Measurements from ENCODE around the gene USP7.
A peak's percentile ranks its signal among the peaks of the same experiment; 100 is the strongest.

DNA sequence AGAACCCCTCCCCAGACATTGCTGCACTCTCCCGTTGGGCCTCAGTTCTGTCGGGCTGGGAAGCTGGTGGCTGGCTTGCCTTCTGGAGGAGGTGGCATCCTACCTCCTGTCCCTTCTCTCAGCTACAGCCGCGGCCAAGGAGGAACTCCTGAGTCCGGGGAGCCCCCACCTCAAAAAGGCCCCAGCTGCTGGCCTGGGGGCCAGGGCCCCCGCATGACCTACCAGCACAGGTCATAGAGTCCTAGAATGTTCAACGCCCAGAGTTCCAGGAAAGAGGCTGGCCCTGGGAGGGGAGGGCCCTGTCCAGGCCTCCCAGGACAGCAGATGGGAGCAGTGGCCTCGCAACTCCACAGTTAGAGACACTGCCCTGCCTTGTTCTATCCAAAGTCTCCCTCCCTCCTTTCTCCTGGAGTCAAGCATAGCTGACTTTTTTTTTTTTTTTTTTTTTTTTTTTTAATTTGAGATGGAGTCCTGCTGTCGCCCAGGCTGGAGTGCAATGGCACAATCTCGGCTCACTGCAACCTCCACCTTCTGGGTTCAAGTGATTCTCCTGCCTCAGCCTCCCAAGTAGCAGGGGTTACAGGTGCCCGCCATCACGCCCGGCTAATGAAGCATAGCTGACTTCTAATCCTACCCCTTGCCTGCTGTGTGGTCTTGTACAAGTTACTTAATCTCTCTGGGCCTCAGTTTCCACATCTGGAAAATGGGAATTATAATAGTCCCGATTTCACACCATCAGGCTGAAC lies 102.0 kb downstream of the USP7 start:
- TF ChIP-seq TARDBP (IDR thresholded peaks at IDR 0.05) = no peak
- no peak for TF ChIP-seq CTBP1 (IDR thresholded peaks at IDR 0.05; ENCODE audit: borderline replicate concordance)
- no peak for TF ChIP-seq FOXM1 (IDR thresholded peaks at IDR 0.05; ENCODE audit: borderline replicate concordance)
- no peak for TF ChIP-seq HDGF (IDR thresholded peaks at IDR 0.05; ENCODE audit: borderline replicate concordance)
- TF ChIP-seq, protein P1, sequence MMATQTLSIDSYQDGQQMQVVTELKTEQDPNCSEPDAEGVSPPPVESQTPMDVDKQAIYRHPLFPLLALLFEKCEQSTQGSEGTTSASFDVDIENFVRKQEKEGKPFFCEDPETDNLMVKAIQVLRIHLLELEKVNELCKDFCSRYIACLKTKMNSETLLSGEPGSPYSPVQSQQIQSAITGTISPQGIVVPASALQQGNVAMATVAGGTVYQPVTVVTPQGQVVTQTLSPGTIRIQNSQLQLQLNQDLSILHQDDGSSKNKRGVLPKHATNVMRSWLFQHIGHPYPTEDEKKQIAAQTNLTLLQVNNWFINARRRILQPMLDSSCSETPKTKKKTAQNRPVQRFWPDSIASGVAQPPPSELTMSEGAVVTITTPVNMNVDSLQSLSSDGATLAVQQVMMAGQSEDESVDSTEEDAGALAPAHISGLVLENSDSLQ (IDR thresholded peaks at IDR 0.05) = no peak
- no peak for TF ChIP-seq FOXA1 (IDR thresholded peaks at IDR 0.05)
- TF ChIP-seq FOXK2 (IDR thresholded peaks at IDR 0.05) = no peak
- TF ChIP-seq LEF1 (IDR thresholded peaks at IDR 0.05; ENCODE audit: borderline replicate concordance) = no peak
- no peak for TF ChIP-seq SUZ12 (IDR thresholded peaks at IDR 0.05)
- no peak for TF ChIP-seq ARNT (IDR thresholded peaks at IDR 0.05)
- TF ChIP-seq SP1 (IDR thresholded peaks at IDR 0.05) = no peak
- TF ChIP-seq BHLHE40 (IDR thresholded peaks at IDR 0.05; ENCODE audit: borderline replicate concordance) = no peak
- no peak for TF ChIP-seq NFRKB (IDR thresholded peaks at IDR 0.05)
- TF ChIP-seq ZNF384 (IDR thresholded peaks at IDR 0.05) = peak; percentile 66

All from HEK293T (cell line).